ENCODE measurements around the gene IL24. TPM values are rescaled to one million over a fixed set of nuclear protein-coding genes. Genes with fewer than 3 reads are reported as not detected.
"Not testable (repeated sequence)": the region's sequence is repeated elsewhere in the genome, so short reads cannot be mapped to it uniquely, and the experiment has no call there.

Gene IL24
- total and polyA plus RNA-seq, 12 donors: not detected

- Histone ChIP-seq H3K4me1 (replicated peaks in 1 of 2) (no peaks in the 10 kb centered on the region), H3K4me3 (no peak overlapping the region), H3K9me3 (replicated peaks in 1 of 3) (no peaks in the 10 kb centered on the region), H3K36me3 (replicated peaks in 1 of 2) (no peaks in the 10 kb centered on the region), H3K27me3 (no peaks in the 10 kb centered on the region), H3K27ac (peak overlapping the region in 1 of 5 donors; percentile 59)
- TF ChIP-seq CTCF (IDR thresholded peaks at IDR 0.05): no peak
- no peak for TF ChIP-seq POLR2A (IDR thresholded peaks at IDR 0.05)
- whole genome bisulfite sequencing, 4 donors: 67 to 72% (median 71%) methylated on average over 10 to 12 of the region's 12 CpGs
- intact Hi-C loops (cut with DNase I): loop anchor here in 1 of 2 donors (10.0 kb wide), 1 partner anchor 62 kb away; no protein-coding TSS in a partner anchor
- peak in 1 of 7 donors; percentile 19 for DNase-seq
These were observed 26.0 kb downstream of the IL24 start for GRCh38 chr1:206923009-206923960.

- not testable (repeated sequence) for H3K27ac ChIP-seq; H3K36me3 ChIP-seq (replicated peaks in 1 of 2); H3K27me3 ChIP-seq; DNase-seq; H3K9me3 ChIP-seq (replicated peaks in 1 of 3); H3K4me3 ChIP-seq; H3K4me1 ChIP-seq (replicated peaks in 1 of 2)
- intact Hi-C loops (cut with DNase I): loop anchor here in 1 of 2 donors (10.0 kb wide), 1 partner anchor 61 kb away; no protein-coding TSS in a partner anchor
- 81 to 94% (median 87%) methylated on average over 4 of the region's 4 CpGs for WGBS, 4 donors
These were observed 26.8 kb downstream of the IL24 start for GRCh38 chr1:206923961-206924557.

GRCh38 chr1:206924592-206925105 is 27.4 kb downstream of the IL24 start:
- no peak for DNase-seq

GRCh38 chr1:206925106-206925736 is 28.0 kb downstream of the IL24 start:
- H3K4me3 ChIP-seq: no peak overlapping the region
- no peaks in the 10 kb centered on the region for H3K9me3 ChIP-seq (replicated peaks in 1 of 3)
- no peaks in the 10 kb centered on the region for H3K27me3 ChIP-seq
- peak in 5 of 7 donors; percentile 39 to 72 (median 45) for DNase-seq
- intact Hi-C loops (cut with DNase I): loop anchor here in 1 of 2 donors (10.0 kb wide), 1 partner anchor 60 kb away; no protein-coding TSS in a partner anchor
- H3K4me1 ChIP-seq (replicated peaks in 1 of 2): no peaks in the 10 kb centered on the region
- WGBS, 4 donors: 74 to 83% (median 78%) methylated on average over 9 to 11 of the region's 11 CpGs
- H3K36me3 ChIP-seq (replicated peaks in 1 of 2): no peaks in the 10 kb centered on the region
- TF ChIP-seq CTCF (IDR thresholded peaks at IDR 0.05) (no peak), POLR2A (IDR thresholded peaks at IDR 0.05) (no peak)
- no peak overlapping the region for H3K27ac ChIP-seq

More at GRCh38 chr1:206924592-206925105, 27.4 kb downstream of the IL24 start:
- Histone ChIP-seq H3K9me3 (replicated peaks in 1 of 3) (no peaks in the 10 kb centered on the region), H3K4me3 (no peak overlapping the region), H3K27ac (no peak overlapping the region), H3K4me1 (replicated peaks in 1 of 2) (no peaks in the 10 kb centered on the region), H3K27me3 (no peaks in the 10 kb centered on the region), H3K36me3 (replicated peaks in 1 of 2) (no peaks in the 10 kb centered on the region)
- TF ChIP-seq POLR2A (IDR thresholded peaks at IDR 0.05) (no peak), CTCF (IDR thresholded peaks at IDR 0.05) (no peak)
- WGBS, 4 donors: 74 to 85% (median 84%) methylated on average over 8 of the region's 8 CpGs
- intact Hi-C loops (cut with DNase I): loop anchor here in 1 of 2 donors (10.0 kb wide), 1 partner anchor 60 kb away; no protein-coding TSS in a partner anchor
